ENCODE measurements around the gene CASZ1.

- TF ChIP-seq CTCF (IDR thresholded peaks at IDR 0.05) (no peak), EP300 (IDR thresholded peaks at IDR 0.05) (no peak), POLR2A (IDR thresholded peaks at IDR 0.05) (no peak)
These were observed 7.8 kb upstream of the CASZ1 start for GRCh38 chr1:10803971-10804820.
